HepG2 (cell line): ENCODE results near the gene ADARB2. TPM values are rescaled to one million over a fixed set of nuclear protein-coding genes. Genes with fewer than 3 reads are reported as not detected.

Experiments used
- ATAC-seq: fragments of 200-7000 bp; cut with Tn5 transposase; 3 replicates; pipeline ENCODE4 v1.9.1; 2020; ENCODE audit warnings: mild to moderate bottlenecking, moderate library complexity
- BruUV-seq: library from RNA; stranded (reverse); fragments of 400-500 nt; replicated peaks from 2 replicates; lab custom pipeline; 2021; lab: Mats Ljungman, UMichigan
- CTCF ChIA-PET: fragments of 300-600 bp; formaldehyde crosslinking; extraction: SDS; loops from one replicate; lab custom pipeline; 2021; ENCODE audit warnings: low total read pairs, inconsistent platforms, low intra/inter-chr PET ratio; lab: Yijun Ruan, JAX
- POLR2A ChIA-PET: fragments of 350-600 bp; sonication (Branson Sonifier 250); formaldehyde crosslinking; loops from one replicate; lab custom pipeline; 2020; ENCODE audit warnings: antibody characterized with exemption, inconsistent platforms; lab: Yijun Ruan, JAX
- DNase-seq: peaks from one replicate; pipeline ENCODE4 v3.0.0-alpha.2; 2015; ENCODE audit warnings: low spot score
- FAIRE-seq: peaks from 3 replicates; lab custom pipeline; 2011; peaks lifted over from hg19 to GRCh38; lab: Jason Lieb, UNC
- H2AFZ ChIP-seq: one replicate; pipeline ENCODE4 v1.6.1; 2011; ENCODE audit warnings: low read length, inconsistent platforms
- H3K27ac ChIP-seq: fragments of 300-600 bp; 3 replicates; pipeline ENCODE4 v1.8.0; 2011; ENCODE audit warnings: mixed run types, mild to moderate bottlenecking, mixed read lengths, low read length, inconsistent platforms; ENCODE audit not compliant: insufficient read depth; ENCODE audit errors: extremely low read length
- H3K27me3 ChIP-seq, 2 experiments: fragments of 200-600 bp in 1 of 2; 2 replicates in 1 of 2; 3 replicates in 1 of 2; pipeline versions ENCODE4 v1.6.0 to v1.8.0; 2011; ENCODE audit warnings: low read length in 2 of 2, mild to moderate bottlenecking in 2 of 2, moderate library complexity in 2 of 2, inconsistent platforms in 1 of 2; ENCODE audit not compliant: insufficient read depth in 2 of 2, control insufficient read depth in 1 of 2
- H3K36me3 ChIP-seq, 2 experiments: fragments of 200-600 bp in 1 of 2; replicated peaks in 1 of 2; 2 replicates in 1 of 2; 3 replicates in 1 of 2; pipeline versions ENCODE4 v1.5.1 to v1.8.0; 2011; ENCODE audit warnings: low read length in 2 of 2, inconsistent platforms in 1 of 2; ENCODE audit not compliant: insufficient read depth in 2 of 2, control insufficient read depth in 1 of 2
- H3K4me1 ChIP-seq: 2 replicates; pipeline ENCODE4 v1.5.1; 2012; ENCODE audit warnings: low read length, inconsistent platforms; ENCODE audit not compliant: insufficient read depth
- H3K4me2 ChIP-seq: 2 replicates; pipeline ENCODE4 v1.6.0; 2011; ENCODE audit warnings: low read depth, low read length, inconsistent platforms
- H3K4me3 ChIP-seq, 3 experiments: fragments of 200-600 bp in 1 of 3; sonication (generic), shearing (Covaris generic) in 1 of 3; replicated peaks in 1 of 3; 2 replicates each; pipeline ENCODE4 v1.5.1; 2011 to 2016; ENCODE audit warnings: low read length in 3 of 3, inconsistent platforms in 2 of 3, low read depth in 2 of 3, mild to moderate bottlenecking in 2 of 3, control low read depth in 1 of 3, mixed read lengths in 1 of 3; ENCODE audit not compliant: insufficient read depth in 1 of 3
- H3K79me2 ChIP-seq: one replicate; pipeline ENCODE4 v1.6.1; 2011; ENCODE audit warnings: low read length, inconsistent platforms; ENCODE audit not compliant: insufficient read depth
- H3K9ac ChIP-seq: 2 replicates; pipeline ENCODE4 v1.6.0; 2011; ENCODE audit warnings: mild to moderate bottlenecking, low read depth, low read length, inconsistent platforms; ENCODE audit not compliant: insufficient read depth
- H3K9me3 ChIP-seq: 2 replicates; pipeline ENCODE4 v1.5.1; 2012; ENCODE audit warnings: mild to moderate bottlenecking, low read length
- H4K20me1 ChIP-seq: 2 replicates; pipeline ENCODE4 v1.6.0; 2011; ENCODE audit warnings: inconsistent platforms, mild to moderate bottlenecking, low read length, moderate library complexity; ENCODE audit not compliant: insufficient read depth
- CEBPG ChIP-seq: IDR thresholded peaks from 2 replicates; pipeline ENCODE4 v1.6.1; 2016
- DBP ChIP-seq: sonication (generic); formaldehyde crosslinking; IDR thresholded peaks from 2 replicates; pipeline ENCODE4 v1.4.0; 2020; ENCODE audit warnings: missing genetic modification reagents; ENCODE audit errors: not compliant biosample characterization
- ELF3 ChIP-seq: IDR thresholded peaks from 2 replicates; pipeline ENCODE4 v1.6.1; 2016; ENCODE audit warnings: missing genetic modification reagents, missing compliant biosample characterization
- FOXO1 ChIP-seq: sonication (generic); formaldehyde crosslinking; IDR thresholded peaks from 2 replicates; pipeline ENCODE4 v1.4.0; 2020; ENCODE audit warnings: missing genetic modification reagents
- JUNB ChIP-seq: sonication (generic); formaldehyde crosslinking; IDR thresholded peaks from 2 replicates; pipeline ENCODE4 v1.8.0; 2022; ENCODE audit warnings: missing genetic modification reagents, mild to moderate bottlenecking, borderline replicate concordance
- NFIB ChIP-seq: sonication (generic); formaldehyde crosslinking; IDR thresholded peaks from 2 replicates; pipeline ENCODE4 v1.9.0; 2021; ENCODE audit warnings: missing genetic modification reagents, mild to moderate bottlenecking, borderline replicate concordance
- POLR2A ChIP-seq, 2 experiments: IDR thresholded peaks; 2 replicates each; pipeline ENCODE4 v1.6.1; 2011; ENCODE audit warnings: low read depth in 2 of 2, low read length in 2 of 2, mild to moderate bottlenecking in 1 of 2, moderate library complexity in 1 of 2; ENCODE audit not compliant: insufficient read depth in 1 of 2
- ZNF142 ChIP-seq: sonication (generic); formaldehyde crosslinking; IDR thresholded peaks from 2 replicates; pipeline ENCODE4 v1.4.0; 2020; ENCODE audit warnings: missing genetic modification reagents
- ZNF318 ChIP-seq: sonication (generic); formaldehyde crosslinking; IDR thresholded peaks from 2 replicates; pipeline ENCODE4 v1.4.0; 2020; ENCODE audit warnings: mild to moderate bottlenecking, missing genetic modification reagents
- ZNF446 ChIP-seq: sonication (generic); formaldehyde crosslinking; IDR thresholded peaks from 2 replicates; pipeline ENCODE4 v1.5.0; 2020; ENCODE audit warnings: mild to moderate bottlenecking, missing genetic modification reagents
- ZZZ3 ChIP-seq: sonication (generic); formaldehyde crosslinking; IDR thresholded peaks from 2 replicates; pipeline ENCODE4 v1.4.0; 2020; ENCODE audit warnings: missing genetic modification reagents, mild to moderate bottlenecking, borderline replicate concordance
- WGBS: methylation state at CpG from one replicate; pipeline ENCODE4 v1.1.6; 2017; ENCODE audit warnings: low lambda C conversion rate; 5-methylcytosine and 5-hydroxymethylcytosine counted together
- in situ Hi-C: cut with HindIII; loops from 2 replicates; pipeline ENCODE4 v1.10.0; 2017; ENCODE audit warnings: low pct_unique_long_range_greater_than_20kb; ENCODE audit not compliant: extremely low pct_ligation_motif_present
- intact Hi-C: fragments of 100-400 bp; cut with micrococcal nuclease; formaldehyde crosslinking; loops from one replicate; pipeline ENCODE4 v1.10.0; 2022; ENCODE audit not compliant: unreplicated experiment
- polyA plus RNA-seq, 8 experiments: library from polyadenylated mRNA; depleted of rRNA in 3 of 8; stranded (reverse) in 7 of 8; unstranded in 1 of 8; fragments of >200 nt; fragmentation: Illumina TruSeq in 4 of 8; extraction: Trizol in 4 of 8; gene quantifications; 2 replicates each; pipeline versions ENCODE4 v1.2.1 to v1.2.3, GENCODE V29; 2011 to 2016; ENCODE audit warnings: low read depth in 4 of 8, missing spikeins in 1 of 8, mixed read lengths in 1 of 8; ENCODE audit not compliant: insufficient read depth in 1 of 8
- total RNA-seq, 5 experiments: library from RNA; depleted of rRNA; stranded (reverse); fragments of >200 nt; fragmentation: Illumina TruSeq; extraction: Trizol; gene quantifications; 2 replicates each; pipeline ENCODE4 v1.2.3, GENCODE V29; 2016; ENCODE audit warnings: low read depth in 1 of 5

Gene ADARB2
- total and polyA plus RNA-seq, 2 of the 13 experiments (the other 11 are each of a cell fraction or from before 2014, with no cell fraction given): not detected

- no peak overlapping the region for H2AFZ ChIP-seq
- H3K27ac ChIP-seq: no peak overlapping the region
- H3K9ac ChIP-seq: no peak overlapping the region
- no peaks in the 10 kb centered on the region for H4K20me1 ChIP-seq
- POLR2A ChIA-PET: no interaction called here
- H3K27me3 ChIP-seq: peaks cover 22 to 80% of the 10 kb centered on the region in 2 experiments
- in situ Hi-C loops: no loop called here
- no peaks in the 10 kb centered on the region for H3K9me3 ChIP-seq
- 4% methylated on average over 4 of the region's 5 CpGs for WGBS
- CTCF ChIA-PET: no interaction called here
- no peaks in the 10 kb centered on the region for H3K36me3 ChIP-seq
- no peak overlapping the region for H3K4me3 ChIP-seq
- no TSS peak for BruUV-seq
- FAIRE-seq: no peak
- ATAC-seq: no peak
- no peak overlapping the region for H3K4me2 ChIP-seq
- DNase-seq: no peak
- intact Hi-C loops: no loop called here
- no peaks in the 10 kb centered on the region for H3K4me1 ChIP-seq
- no peaks in the 10 kb centered on the region for H3K79me2 ChIP-seq
- TF ChIP-seq ZNF446: no peak
- no peak for TF ChIP-seq ZZZ3
- no peak for TF ChIP-seq ZNF142 (CRISPR knock-in tag)
- TF ChIP-seq NFIB (CRISPR knock-in tag): no peak
- no peak for TF ChIP-seq JUNB (CRISPR knock-in tag)
- TF ChIP-seq ELF3 (CRISPR knock-in tag): no peak
- TF ChIP-seq DBP: no peak
- TF ChIP-seq ZNF318: no peak
- TF ChIP-seq FOXO1: no peak
- TF ChIP-seq POLR2A (IDR thresholded peaks at IDR 0.05; ENCODE audit: insufficient read depth in 1 of 2, low read depth in 2 of 2, low read length in 2 of 2): no peak
- no peak for TF ChIP-seq CEBPG
Measured at GRCh38 chr10:1174022-1174421, 563.3 kb downstream of the ADARB2 start.
